ENCODE measurements around the gene MAPRE2. TPM values are rescaled to one million over a fixed set of nuclear protein-coding genes. Genes with fewer than 3 reads are reported as not detected.

The MAPRE2 gene
- total and polyA plus RNA-seq, 2 of the 13 experiments (the other 11 are each of a cell fraction or from before 2014, with no cell fraction given), result 34.5 to 67.9 TPM

GRCh38 chr18:35172451-35173035 lies 131.3 kb downstream of the MAPRE2 start:
- H3K4me1 ChIP-seq (ENCODE audit: insufficient read depth, low read length), result peaks cover 63% of the 10 kb centered on the region
- 31% methylated on average over 2 of the region's 2 CpGs for WGBS (ENCODE audit: low lambda C conversion rate)

GRCh38 chr18:35174093-35174731 lies 133.0 kb downstream of the MAPRE2 start:
- BruUV-seq (replicated peaks), result no TSS peak
- H3K27ac ChIP-seq (ENCODE audit: extremely low read length, insufficient read depth, low read length), result no peak overlapping the region
- no peaks in the 10 kb centered on the region for H4K20me1 ChIP-seq (ENCODE audit: insufficient read depth, low read length)
- H3K4me1 ChIP-seq (ENCODE audit: insufficient read depth, low read length), result peaks cover 60% of the 10 kb centered on the region
- ChIA-PET CTCF (ENCODE audit: low intra/inter-chr PET ratio, low total read pairs) (no interaction called here), POLR2A (interaction anchor here (0.6 kb wide), 1 partner anchor 66 kb away, joined by 3 read pairs; no protein-coding TSS in a partner anchor)
- ATAC-seq (no peak), DNase-seq (ENCODE audit: low spot score) (no peak), FAIRE-seq (no peak)
- no peak overlapping the region for H3K4me3 ChIP-seq (replicated peaks in 1 of 3; ENCODE audit: insufficient read depth in 1 of 3, low read depth in 2 of 3, low read length in 3 of 3)
- H3K27me3 ChIP-seq (ENCODE audit: control insufficient read depth in 1 of 2, insufficient read depth in 2 of 2, low read length in 2 of 2), result no peaks in the 10 kb centered on the region; a peak in 1 of 5 replicates
- H3K9me3 ChIP-seq (ENCODE audit: low read length), result peaks cover 5% of the 10 kb centered on the region
- in situ Hi-C loops (cut with HindIII; ENCODE audit: extremely low pct_ligation_motif_present, low pct_unique_long_range_greater_than_20kb), result no loop called here
- no peaks in the 10 kb centered on the region for H3K79me2 ChIP-seq (ENCODE audit: insufficient read depth, low read length)
- WGBS (ENCODE audit: low lambda C conversion rate), result 38% methylated on average over 5 of the region's 5 CpGs
- peak overlapping the region; percentile 37; the same call in 1 of the 2 replicates for H3K4me2 ChIP-seq (ENCODE audit: low read depth, low read length)
- intact Hi-C loops (cut with micrococcal nuclease; ENCODE audit: unreplicated experiment), result no loop called here
- no peaks in the 10 kb centered on the region for H3K36me3 ChIP-seq (replicated peaks in 1 of 2; ENCODE audit: control insufficient read depth in 1 of 2, insufficient read depth in 2 of 2, low read length in 2 of 2)
- no peak overlapping the region for H2AFZ ChIP-seq (ENCODE audit: low read length)
- no peak overlapping the region for H3K9ac ChIP-seq (ENCODE audit: insufficient read depth, low read depth, low read length)
- no peak for TF ChIP-seq MEIS1 (CRISPR knock-in tag; IDR thresholded peaks at IDR 0.05; ENCODE audit: borderline replicate concordance)
- no peak for TF ChIP-seq CEBPG (CRISPR knock-in tag; IDR thresholded peaks at IDR 0.05)
- TF ChIP-seq ZNF572 (CRISPR knock-in tag; IDR thresholded peaks at IDR 0.05), result no peak
- 0 out of 2 replicates have a peak, but pooled peaks have one; percentile 55 for TF ChIP-seq PCBP1 (IDR thresholded peaks at IDR 0.05; ENCODE audit: borderline replicate concordance, low read depth, low read length)
- TF ChIP-seq THRA (CRISPR knock-in tag; IDR thresholded peaks at IDR 0.05; ENCODE audit: borderline replicate concordance), result peak; percentile 90; the same call in 1 of the 2 replicates
- no peak for TF ChIP-seq HMGXB3 (CRISPR knock-in tag; IDR thresholded peaks at IDR 0.05; ENCODE audit: borderline replicate concordance)
- no peak for TF ChIP-seq HOMEZ (CRISPR knock-in tag; IDR thresholded peaks at IDR 0.05; ENCODE audit: low read depth)

More at GRCh38 chr18:35172451-35173035, 131.3 kb downstream of the MAPRE2 start:
- Histone ChIP-seq H3K9ac (ENCODE audit: insufficient read depth, low read depth, low read length) (peak overlapping the region; percentile 67), H3K79me2 (ENCODE audit: insufficient read depth, low read length) (no peaks in the 10 kb centered on the region), H4K20me1 (ENCODE audit: insufficient read depth, low read length) (no peaks in the 10 kb centered on the region), H2AFZ (ENCODE audit: low read length) (no peak overlapping the region), H3K4me2 (ENCODE audit: low read depth, low read length) (peak overlapping the region; percentile 70), H3K36me3 (replicated peaks in 1 of 2; ENCODE audit: control insufficient read depth in 1 of 2, insufficient read depth in 2 of 2, low read length in 2 of 2) (no peaks in the 10 kb centered on the region), H3K4me3 (replicated peaks in 1 of 3; ENCODE audit: insufficient read depth in 1 of 3, low read depth in 2 of 3, low read length in 3 of 3) (peak overlapping the region in 2 of 3 experiments; percentile 3 to 55; a peak in 2 of 6 replicates), H3K27ac (ENCODE audit: extremely low read length, insufficient read depth, low read length) (peak overlapping the region; percentile 81), H3K27me3 (ENCODE audit: control insufficient read depth in 1 of 2, insufficient read depth in 2 of 2, low read length in 2 of 2) (no peaks in the 10 kb centered on the region), H3K9me3 (ENCODE audit: low read length) (peaks cover 5% of the 10 kb centered on the region)
- BruUV-seq (replicated peaks), result no TSS peak
- ChIA-PET CTCF (ENCODE audit: low intra/inter-chr PET ratio, low total read pairs) (no interaction called here), POLR2A (no interaction called here)
- no peak for DNase-seq (ENCODE audit: low spot score)
- no peak for FAIRE-seq
- in situ Hi-C loops (cut with HindIII; ENCODE audit: extremely low pct_ligation_motif_present, low pct_unique_long_range_greater_than_20kb), result no loop called here
- ATAC-seq, result peak; percentile 18
- intact Hi-C loops (cut with micrococcal nuclease; ENCODE audit: unreplicated experiment), result no loop called here
- TF ChIP-seq ZNF788 (CRISPR knock-in tag; IDR thresholded peaks at IDR 0.05; ENCODE audit: borderline replicate concordance) (no peak), YEATS4 (CRISPR knock-in tag; IDR thresholded peaks at IDR 0.05; ENCODE audit: borderline replicate concordance) (peak; percentile 8; the same call in 1 of the 2 replicates), KLF12 (CRISPR knock-in tag; IDR thresholded peaks at IDR 0.05; ENCODE audit: borderline replicate concordance) (no peak)

Data from HepG2 (cell line).